ENCODE measurements around the gene OBI1. TPM values are rescaled to one million over a fixed set of nuclear protein-coding genes. Genes with fewer than 3 reads are reported as not detected.
A peak's percentile ranks its signal among the peaks of the same experiment; 100 is the strongest.
"Not testable (repeated sequence)": the region's sequence is repeated elsewhere in the genome, so short reads cannot be mapped to it uniquely, and the experiment has no call there.

Gene OBI1
- total and polyA plus RNA-seq, 9 of the 15 experiments (the other 6 are each of a cell fraction or from before 2014, with no cell fraction given): 8.7 to 18.4 (median 14.2) TPM

DNA sequence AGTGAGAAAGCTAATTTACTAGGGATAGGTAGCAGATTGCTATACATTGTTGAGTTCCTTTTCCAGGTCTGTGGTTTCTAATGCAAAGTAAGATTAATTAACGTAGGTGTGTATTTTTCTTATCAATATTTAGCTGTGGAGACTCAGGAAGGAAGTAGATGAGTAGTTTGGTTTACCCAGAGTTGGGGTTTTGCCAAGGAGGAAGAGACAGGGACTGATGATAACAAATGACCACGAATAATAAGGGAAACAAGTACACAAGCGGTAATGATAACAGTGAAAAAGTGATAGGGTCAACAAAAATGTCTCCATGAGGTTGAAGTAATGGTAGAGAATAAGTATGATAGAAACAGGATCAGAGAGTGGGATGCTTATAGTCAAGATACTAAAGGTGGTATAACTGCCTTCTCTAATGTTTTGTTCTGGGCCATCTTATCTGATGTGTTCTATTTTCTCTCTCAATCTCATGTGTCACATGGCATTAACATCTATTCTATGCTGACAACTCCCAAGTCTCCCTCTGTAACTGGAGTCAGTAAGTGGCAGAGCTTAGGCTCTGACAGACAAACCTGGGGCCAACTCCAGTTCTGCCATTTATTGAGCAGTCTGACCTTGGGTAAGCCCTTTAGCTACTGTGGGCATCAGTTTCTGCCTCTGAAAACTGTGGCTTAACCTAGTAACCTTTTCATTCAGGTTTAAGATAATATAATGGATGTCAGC lies 8.8 kb downstream of the OBI1 start (continued):
- 0 out of 2 replicates have a peak, but pooled peaks have one; percentile 3 for TF ChIP-seq ZNF316 (IDR thresholded peaks at IDR 0.05)

- Histone ChIP-seq H4K20me1 (replicated peaks; ENCODE audit: control insufficient read depth, insufficient read depth, low read length) (peaks cover 29% of the 10 kb centered on the region), H3K79me2 (ENCODE audit: control insufficient read depth, insufficient read depth, low read length) (peaks cover 88% of the 10 kb centered on the region), H3K36me3 (ENCODE audit: control insufficient read depth, insufficient read depth, low read length) (peaks cover 18% of the 10 kb centered on the region; the same call in 2 of the 3 replicates), H3K4me1 (replicated peaks in 1 of 2; ENCODE audit: control insufficient read depth in 2 of 2, insufficient read depth in 2 of 2, low read length in 2 of 2) (peaks cover 4 to 29% of the 10 kb centered on the region in 2 experiments; a peak in 2 of 5 replicates), H3K27ac (ENCODE audit: extremely low read depth, low read depth, low read length) (peak overlapping the region; percentile 46; the same call in 1 of the 3 replicates), H3K4me2 (ENCODE audit: insufficient read depth, low read length) (peak overlapping the region; percentile 55; the same call in 1 of the 2 replicates)
- H3K9ac ChIP-seq (ENCODE audit: insufficient read depth in 1 of 2, low read depth in 2 of 2, low read length in 2 of 2); H3K9me1 ChIP-seq (ENCODE audit: control insufficient read depth, insufficient read depth, low read length); H3K4me3 ChIP-seq; H3K27me3 ChIP-seq (ENCODE audit: control insufficient read depth in 2 of 2, insufficient read depth in 2 of 2, low read length in 2 of 2); CTCF ChIA-PET (ENCODE audit: low intra/inter-chr PET ratio); in situ Hi-C loops (cut with MboI); H2AFZ ChIP-seq (ENCODE audit: low read depth, low read length); H3K9me3 ChIP-seq (replicated peaks; ENCODE audit: control insufficient read depth, insufficient read depth, low read depth, low read length); BruUV-seq (replicated peaks); POLR2A ChIA-PET; TF ChIP-seq JUND (tag; IDR thresholded peaks at IDR 0.05; ENCODE audit: borderline replicate concordance, low read depth, low read length); TEAD4 (CRISPR knock-in tag; IDR thresholded peaks at IDR 0.05; ENCODE audit: borderline replicate concordance): not testable (repeated sequence)
- WGBS (ENCODE audit: insufficient coverage, low coverage, missing lambda C conversion rate): 2% methylated on average over 7 of the region's 11 CpGs
- ATAC-seq (peak; percentile 74), FAIRE-seq (peak; percentile 83), DNase-seq (ENCODE audit: extremely low read depth in 1 of 4, low spot score in 3 of 4) (peak in 2 of 4 experiments; percentile 19 to 76)
- intact Hi-C loops (cut with micrococcal nuclease): loop anchor here (1.0 kb wide), 1 partner anchor 44 kb away; the partner anchor contains the start of gene POU4F1
- TF ChIP-seq SOX6 (IDR thresholded peaks at IDR 0.05): peak; percentile 51; the same call in 1 of the 2 replicates
- peak; percentile 37; the same call in 1 of the 2 replicates for TF ChIP-seq SMARCA4 (IDR thresholded peaks at IDR 0.05)
- TF ChIP-seq CTBP1 (IDR thresholded peaks at IDR 0.05; ENCODE audit: borderline replicate concordance): peak; percentile 35; the same call in 1 of the 2 replicates
- peak; percentile 57; the same call in 1 of the 2 replicates for TF ChIP-seq BHLHE40 (IDR thresholded peaks at IDR 0.05; ENCODE audit: low read length)
- TF ChIP-seq EP300 (IDR thresholded peaks at IDR 0.05; ENCODE audit: low read length): peak; percentile 8; the same call in 1 of the 2 replicates
- TF ChIP-seq ARID1B (IDR thresholded peaks at IDR 0.05): peak; percentile 72
- peak; percentile 48 for TF ChIP-seq TCF3 (CRISPR knock-in tag; IDR thresholded peaks at IDR 0.05)
- peak; percentile 58 for TF ChIP-seq SMARCE1 (IDR thresholded peaks at IDR 0.05)
- peak; percentile 46; the same call in 1 of the 2 replicates for TF ChIP-seq NCOR1 (IDR thresholded peaks at IDR 0.05)
- TF ChIP-seq, protein P1, sequence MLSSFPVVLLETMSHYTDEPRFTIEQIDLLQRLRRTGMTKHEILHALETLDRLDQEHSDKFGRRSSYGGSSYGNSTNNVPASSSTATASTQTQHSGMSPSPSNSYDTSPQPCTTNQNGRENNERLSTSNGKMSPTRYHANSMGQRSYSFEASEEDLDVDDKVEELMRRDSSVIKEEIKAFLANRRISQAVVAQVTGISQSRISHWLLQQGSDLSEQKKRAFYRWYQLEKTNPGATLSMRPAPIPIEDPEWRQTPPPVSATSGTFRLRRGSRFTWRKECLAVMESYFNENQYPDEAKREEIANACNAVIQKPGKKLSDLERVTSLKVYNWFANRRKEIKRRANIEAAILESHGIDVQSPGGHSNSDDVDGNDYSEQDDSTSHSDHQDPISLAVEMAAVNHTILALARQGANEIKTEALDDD (IDR thresholded peaks at IDR 0.05): peak; percentile 29; the same call in 1 of the 2 replicates
- peak; percentile 65 for TF ChIP-seq CBFA2T2 (conservative IDR thresholded peaks at IDR 0.05)
- 0 out of 2 replicates have a peak, but pooled peaks have one; percentile 6 for TF ChIP-seq JUND (IDR thresholded peaks at IDR 0.05; ENCODE audit: borderline replicate concordance, low read depth, low read length)
- peak; percentile 55; the same call in 1 of the 2 replicates for TF ChIP-seq TAL1 (IDR thresholded peaks at IDR 0.05)
- peak; percentile 80 for TF ChIP-seq CBFA2T3 (IDR thresholded peaks at IDR 0.05)
- TF ChIP-seq HDAC2 (IDR thresholded peaks at IDR 0.05): 0 out of 2 replicates have a peak, but pooled peaks have one; percentile 20
- TF ChIP-seq PHF21A (IDR thresholded peaks at IDR 0.05; ENCODE audit: borderline replicate concordance, low read depth): peak; percentile 28; the same call in 1 of the 2 replicates
- TF ChIP-seq SPI1 (IDR thresholded peaks at IDR 0.05; ENCODE audit: borderline replicate concordance, low read depth, low read length): peak; percentile 93
- TF ChIP-seq TEAD4 (IDR thresholded peaks at IDR 0.05; ENCODE audit: low read length): peak; percentile 71
Observed at GRCh38 chr13:78647109-78647678, 11.8 kb downstream of the OBI1 start.

Measured in K562 (cell line).